ENCODE measurements around the gene ASCC1.

ASCC1 gene

DNA sequence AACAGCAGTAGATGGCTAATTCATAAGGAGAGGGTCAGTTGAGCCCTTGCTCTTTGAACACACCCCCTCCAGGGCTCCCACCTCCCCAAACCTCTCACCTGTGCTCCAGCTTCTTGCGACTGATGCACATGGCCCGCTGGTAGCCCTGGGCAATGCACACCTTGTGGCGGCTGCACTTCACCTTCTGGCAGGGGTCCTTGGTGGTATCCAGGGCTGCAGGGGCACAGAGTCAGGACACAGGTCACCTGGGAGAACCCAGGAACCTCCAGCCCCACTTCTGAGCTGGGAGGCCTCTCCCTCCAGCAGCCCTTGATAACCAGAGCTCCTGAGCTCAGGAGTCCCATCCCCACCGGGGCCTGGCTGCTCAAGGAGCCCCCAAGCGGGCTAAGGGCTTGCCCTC lies 144.0 kb downstream of the ASCC1 start:
- Histone ChIP-seq H3K4me1 (ENCODE audit: control insufficient read depth, insufficient read depth, low read length) (peaks cover 8% of the 10 kb centered on the region), H3K27ac (ENCODE audit: low read length) (no peak overlapping the region), H3K36me3 (ENCODE audit: control insufficient read depth in 2 of 2, insufficient read depth in 2 of 2, low read length in 2 of 2) (no peaks in the 10 kb centered on the region), H3K4me3 (ENCODE audit: low read length in 2 of 2) (no peak overlapping the region), H3K27me3 (ENCODE audit: control insufficient read depth in 1 of 2, insufficient read depth in 2 of 2, low read length in 2 of 2) (no peaks in the 10 kb centered on the region), H3K9me3 (ENCODE audit: control insufficient read depth in 2 of 2, low read length in 2 of 2) (no peaks in the 10 kb centered on the region), H3K9ac (ENCODE audit: low read length in 2 of 2) (no peak overlapping the region)

- Histone ChIP-seq H3K4me1 (ENCODE audit: control insufficient read depth, insufficient read depth, low read length) (peaks cover 8% of the 10 kb centered on the region), H3K9me3 (ENCODE audit: control insufficient read depth in 2 of 2, low read length in 2 of 2) (no peaks in the 10 kb centered on the region), H3K36me3 (ENCODE audit: control insufficient read depth in 2 of 2, insufficient read depth in 2 of 2, low read length in 2 of 2) (no peaks in the 10 kb centered on the region), H3K4me3 (ENCODE audit: low read length in 2 of 2) (no peak overlapping the region), H3K27me3 (ENCODE audit: control insufficient read depth in 1 of 2, insufficient read depth in 2 of 2, low read length in 2 of 2) (no peaks in the 10 kb centered on the region), H3K9ac (ENCODE audit: low read length in 2 of 2) (no peak overlapping the region), H3K27ac (ENCODE audit: low read length) (no peak overlapping the region)
Measured at GRCh38 chr10:72069751-72070526, 146.1 kb downstream of the ASCC1 start.

GRCh38 chr10:72068901-72069446 lies 147.1 kb downstream of the ASCC1 start:
- H3K4me3 ChIP-seq (ENCODE audit: low read length in 2 of 2): no peak overlapping the region
- no peak overlapping the region for H3K27ac ChIP-seq (ENCODE audit: low read length)
- no peaks in the 10 kb centered on the region for H3K27me3 ChIP-seq (ENCODE audit: control insufficient read depth in 1 of 2, insufficient read depth in 2 of 2, low read length in 2 of 2)
- no peak overlapping the region for H3K9ac ChIP-seq (ENCODE audit: low read length in 2 of 2)
- no peaks in the 10 kb centered on the region for H3K36me3 ChIP-seq (ENCODE audit: control insufficient read depth in 2 of 2, insufficient read depth in 2 of 2, low read length in 2 of 2)
- H3K4me1 ChIP-seq (ENCODE audit: control insufficient read depth, insufficient read depth, low read length): peaks cover 8% of the 10 kb centered on the region
- no peaks in the 10 kb centered on the region for H3K9me3 ChIP-seq (ENCODE audit: control insufficient read depth in 2 of 2, low read length in 2 of 2)

- H3K36me3 ChIP-seq (ENCODE audit: control insufficient read depth in 2 of 2, insufficient read depth in 2 of 2, low read length in 2 of 2): no peaks in the 10 kb centered on the region
- H3K4me3 ChIP-seq (ENCODE audit: low read length in 2 of 2): no peak overlapping the region
Measured at GRCh38 chr10:72068126-72068765, 147.8 kb downstream of the ASCC1 start.

DNA sequence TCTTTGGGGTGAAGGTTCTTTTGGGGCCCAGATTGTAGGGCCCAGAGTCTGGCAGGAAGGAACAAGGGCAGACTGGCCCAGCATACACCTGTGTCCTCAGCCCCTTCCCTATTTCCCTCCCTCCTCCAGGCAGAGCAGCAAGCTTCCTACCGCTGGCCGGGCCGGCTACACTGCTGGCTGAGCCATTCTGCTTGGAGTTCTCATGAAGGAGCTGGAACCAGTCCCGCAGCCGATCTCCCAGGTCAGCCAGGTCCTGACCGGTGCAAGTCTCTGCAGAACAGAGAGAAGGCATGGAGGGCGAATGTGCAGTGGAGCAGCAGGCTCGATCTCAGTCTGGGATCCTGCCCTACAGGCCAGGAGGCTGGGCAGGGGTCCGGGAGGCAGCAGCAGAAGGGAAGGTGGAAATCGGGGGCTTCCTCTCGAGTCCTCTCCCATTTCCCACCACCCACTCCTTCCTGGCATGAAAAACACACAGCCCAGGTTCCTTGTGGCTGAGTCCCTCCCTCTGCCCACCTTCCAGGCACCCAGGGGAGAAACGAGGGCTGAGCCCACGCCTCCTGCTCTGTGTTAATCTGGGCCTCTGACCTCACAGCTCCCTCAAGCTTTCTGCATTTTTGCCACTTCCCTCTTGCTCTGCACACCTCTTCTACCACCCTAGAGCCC lies 148.5 kb downstream of the ASCC1 start:
- H3K27me3 ChIP-seq (ENCODE audit: control insufficient read depth in 1 of 2, insufficient read depth in 2 of 2, low read length in 2 of 2): no peaks in the 10 kb centered on the region
- H3K4me3 ChIP-seq (ENCODE audit: low read length in 2 of 2): no peak overlapping the region
- H3K27ac ChIP-seq (ENCODE audit: low read length): no peak overlapping the region
- H3K36me3 ChIP-seq (ENCODE audit: control insufficient read depth in 2 of 2, insufficient read depth in 2 of 2, low read length in 2 of 2): no peaks in the 10 kb centered on the region
- peaks cover 8% of the 10 kb centered on the region for H3K4me1 ChIP-seq (ENCODE audit: control insufficient read depth, insufficient read depth, low read length)
- no peaks in the 10 kb centered on the region for H3K9me3 ChIP-seq (ENCODE audit: control insufficient read depth in 2 of 2, low read length in 2 of 2)
- no peak overlapping the region for H3K9ac ChIP-seq (ENCODE audit: low read length in 2 of 2)

More at GRCh38 chr10:72068126-72068765, 147.8 kb downstream of the ASCC1 start:
- no peaks in the 10 kb centered on the region for H3K9me3 ChIP-seq (ENCODE audit: control insufficient read depth in 2 of 2, low read length in 2 of 2)
- H3K9ac ChIP-seq (ENCODE audit: low read length in 2 of 2): no peak overlapping the region
- no peaks in the 10 kb centered on the region for H3K27me3 ChIP-seq (ENCODE audit: control insufficient read depth in 1 of 2, insufficient read depth in 2 of 2, low read length in 2 of 2)
- H3K4me1 ChIP-seq (ENCODE audit: control insufficient read depth, insufficient read depth, low read length): peaks cover 8% of the 10 kb centered on the region
- no peak overlapping the region for H3K27ac ChIP-seq (ENCODE audit: low read length)

DNA sequence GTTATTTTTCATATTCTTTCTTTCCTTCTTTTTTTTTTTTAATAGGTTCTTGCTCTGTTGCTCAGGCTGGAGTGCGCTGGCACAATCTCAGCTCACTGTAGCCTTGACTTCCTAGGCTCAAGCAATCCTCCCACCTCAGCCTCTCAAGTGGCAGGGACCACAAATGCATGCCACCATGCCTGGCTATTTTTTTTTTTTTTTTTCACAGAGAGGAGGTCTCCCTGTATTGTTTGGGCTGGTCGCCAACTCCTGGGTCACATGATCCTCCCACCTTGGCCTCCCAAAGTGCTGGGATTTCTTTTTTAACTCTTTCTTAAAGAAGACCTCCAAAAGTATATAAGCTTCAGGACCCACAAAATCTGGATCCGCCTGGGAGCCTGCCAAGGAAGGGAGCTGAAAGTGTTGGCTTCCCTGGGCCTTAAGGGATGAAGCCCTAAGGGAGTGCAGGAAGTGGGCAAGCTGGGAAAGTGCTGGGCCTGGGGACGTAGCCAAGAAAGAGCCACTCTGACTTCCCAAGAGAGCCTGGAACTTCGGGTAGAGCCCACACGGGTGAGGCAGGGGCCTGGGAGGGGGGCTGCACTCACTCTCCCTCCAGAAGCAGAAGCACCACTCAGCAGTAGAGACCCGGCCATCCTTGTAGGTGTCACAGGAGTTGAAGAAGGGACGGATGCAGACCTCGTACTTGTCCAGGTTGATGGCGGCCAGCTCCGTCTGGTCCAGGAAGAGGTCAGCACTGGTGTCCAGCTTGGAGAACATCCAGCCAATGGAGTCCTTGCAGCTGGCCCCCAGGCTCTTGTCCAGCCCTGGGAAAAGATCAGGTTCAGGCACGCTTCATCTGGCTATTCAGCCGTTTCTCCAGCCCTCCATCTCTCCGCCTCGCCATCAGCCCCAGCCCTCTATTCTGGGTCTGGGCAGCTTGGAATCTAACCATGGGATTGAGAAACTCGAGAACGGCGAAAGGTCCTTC lies 149.5 kb downstream of the ASCC1 start:
- Histone ChIP-seq H3K4me3 (ENCODE audit: low read length in 2 of 2) (no peak overlapping the region), H3K9me3 (ENCODE audit: control insufficient read depth in 2 of 2, low read length in 2 of 2) (no peaks in the 10 kb centered on the region), H3K27me3 (ENCODE audit: control insufficient read depth in 1 of 2, insufficient read depth in 2 of 2, low read length in 2 of 2) (no peaks in the 10 kb centered on the region), H3K4me1 (ENCODE audit: control insufficient read depth, insufficient read depth, low read length) (peaks cover 8% of the 10 kb centered on the region), H3K27ac (ENCODE audit: low read length) (no peak overlapping the region), H3K9ac (ENCODE audit: low read length in 2 of 2) (no peak overlapping the region), H3K36me3 (ENCODE audit: control insufficient read depth in 2 of 2, insufficient read depth in 2 of 2, low read length in 2 of 2) (no peaks in the 10 kb centered on the region)

- Histone ChIP-seq H3K9ac (ENCODE audit: low read length in 2 of 2) (no peak overlapping the region), H3K9me3 (ENCODE audit: control insufficient read depth in 2 of 2, low read length in 2 of 2) (no peaks in the 10 kb centered on the region), H3K4me1 (ENCODE audit: control insufficient read depth, insufficient read depth, low read length) (peaks cover 8% of the 10 kb centered on the region), H3K4me3 (ENCODE audit: low read length in 2 of 2) (no peak overlapping the region), H3K27me3 (ENCODE audit: control insufficient read depth in 1 of 2, insufficient read depth in 2 of 2, low read length in 2 of 2) (no peaks in the 10 kb centered on the region), H3K27ac (ENCODE audit: low read length) (no peak overlapping the region), H3K36me3 (ENCODE audit: control insufficient read depth in 2 of 2, insufficient read depth in 2 of 2, low read length in 2 of 2) (no peaks in the 10 kb centered on the region)
Measured at GRCh38 chr10:72065439-72066025, 150.5 kb downstream of the ASCC1 start.

GRCh38 chr10:72063703-72064391 lies 152.2 kb downstream of the ASCC1 start:
- no peak overlapping the region for H3K4me3 ChIP-seq (ENCODE audit: low read length in 2 of 2)
- H3K36me3 ChIP-seq (ENCODE audit: control insufficient read depth in 2 of 2, insufficient read depth in 2 of 2, low read length in 2 of 2): no peaks in the 10 kb centered on the region
- H3K27me3 ChIP-seq (ENCODE audit: control insufficient read depth in 1 of 2, insufficient read depth in 2 of 2, low read length in 2 of 2): no peaks in the 10 kb centered on the region
- H3K9ac ChIP-seq (ENCODE audit: low read length in 2 of 2): no peak overlapping the region
- no peak overlapping the region for H3K27ac ChIP-seq (ENCODE audit: low read length)
- H3K4me1 ChIP-seq (ENCODE audit: control insufficient read depth, insufficient read depth, low read length): peaks cover 8% of the 10 kb centered on the region
- H3K9me3 ChIP-seq (ENCODE audit: control insufficient read depth in 2 of 2, low read length in 2 of 2): no peaks in the 10 kb centered on the region

DNA sequence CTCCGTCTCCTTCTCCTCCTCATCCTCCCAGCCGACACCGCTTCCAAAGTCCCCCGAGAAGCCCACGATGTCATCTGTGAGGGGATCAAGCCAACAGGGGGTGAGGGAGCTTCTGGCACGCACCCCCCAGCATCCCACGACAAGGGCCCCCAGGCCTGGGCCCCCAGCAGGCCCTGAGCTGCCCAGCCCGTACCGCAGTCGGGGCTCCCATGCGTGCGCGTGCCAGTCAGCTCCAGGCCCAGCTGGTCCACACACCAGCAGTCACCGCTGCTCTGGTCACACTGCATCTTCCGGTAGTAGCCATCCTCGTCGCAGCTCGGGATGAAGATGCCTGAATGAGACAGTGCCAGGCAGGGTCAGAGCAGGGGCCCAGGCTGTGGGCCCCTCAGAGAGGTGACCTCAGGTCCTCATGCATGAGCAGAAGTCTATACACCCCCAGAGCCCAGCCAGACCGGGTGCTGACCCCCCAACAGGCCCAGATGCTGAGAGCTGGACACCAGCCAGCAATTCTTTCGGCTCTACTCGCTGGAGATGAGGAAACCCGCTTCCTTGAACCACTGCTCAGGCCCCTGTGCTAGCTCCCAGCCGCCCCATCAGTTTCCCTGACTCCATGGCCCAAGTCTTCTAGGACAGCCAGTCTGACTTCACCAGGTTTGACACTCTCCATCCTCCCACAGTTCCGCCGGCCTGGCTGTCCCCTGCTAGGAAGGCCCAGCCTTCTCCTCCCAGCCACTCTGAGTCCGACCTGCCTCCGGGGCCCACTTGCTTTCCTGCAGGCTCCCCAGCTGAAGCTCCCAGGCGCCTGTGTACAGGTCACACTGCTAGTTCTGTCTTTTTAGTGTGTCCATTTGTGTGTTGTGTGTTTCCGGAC lies 153.0 kb downstream of the ASCC1 start:
- Histone ChIP-seq H3K27me3 (ENCODE audit: control insufficient read depth in 1 of 2, insufficient read depth in 2 of 2, low read length in 2 of 2) (no peaks in the 10 kb centered on the region), H3K36me3 (ENCODE audit: control insufficient read depth in 2 of 2, insufficient read depth in 2 of 2, low read length in 2 of 2) (no peaks in the 10 kb centered on the region)

More for the DNA sequence above, 153.0 kb downstream of the ASCC1 start:
- no peak overlapping the region for H3K4me3 ChIP-seq (ENCODE audit: low read length in 2 of 2)
- peaks cover 8% of the 10 kb centered on the region for H3K4me1 ChIP-seq (ENCODE audit: control insufficient read depth, insufficient read depth, low read length)
- H3K9ac ChIP-seq (ENCODE audit: low read length in 2 of 2): no peak overlapping the region
- H3K27ac ChIP-seq (ENCODE audit: low read length): no peak overlapping the region
- H3K9me3 ChIP-seq (ENCODE audit: control insufficient read depth in 2 of 2, low read length in 2 of 2): no peaks in the 10 kb centered on the region

Data from stomach smooth muscle (tissue), 2 donors.